Spleen (tissue), 11 donors: Measurements from ENCODE around the gene CCL22. TPM values are rescaled to one million over a fixed set of nuclear protein-coding genes. Genes with fewer than 3 reads are reported as not detected.

Experiments
- DNase-seq: peaks from one replicate; pipeline ENCODE4 v3.0.0-alpha.2; 2020
- H3K27ac ChIP-seq, 8 donors: fragments of 200-600 bp; sonication (generic) in 7 of 8; 1 replicate in 4 of 8; 2 replicates in 4 of 8; pipeline versions ENCODE4 v1.5.0 to v1.8.0; 2016 to 2021; ENCODE audit warnings: inconsistent platforms in 4 of 8, mild to moderate bottlenecking in 4 of 8, moderate library complexity in 1 of 8
- H3K27me3 ChIP-seq, 7 donors: fragments of 200-600 bp; sonication (generic) in 6 of 7; replicated peaks in 1 of 7; 1 replicate in 4 of 7; 2 replicates in 3 of 7; pipeline versions ENCODE4 v1.5.0 to v1.8.0; 2016 to 2021; ENCODE audit warnings: inconsistent platforms in 3 of 7, mild to moderate bottlenecking in 1 of 7
- H3K36me3 ChIP-seq, 6 donors: fragments of 200-600 bp; sonication (generic) in 5 of 6; 1 replicate in 4 of 6; 2 replicates in 2 of 6; pipeline versions ENCODE4 v1.5.0 to v1.8.0; 2016 to 2021; ENCODE audit warnings: inconsistent platforms in 2 of 6
- H3K4me1 ChIP-seq, 6 donors: fragments of 200-600 bp; sonication (generic) in 5 of 6; 1 replicate in 3 of 6; 2 replicates in 3 of 6; pipeline versions ENCODE4 v1.5.0 to v1.8.0; 2016 to 2021; ENCODE audit warnings: inconsistent platforms in 3 of 6
- H3K4me3 ChIP-seq, 8 donors: fragments of 200-600 bp; sonication (generic) in 7 of 8; 1 replicate in 4 of 8; 2 replicates in 4 of 8; pipeline versions ENCODE4 v1.5.0 to v1.8.0; 2016 to 2021; ENCODE audit warnings: inconsistent platforms in 4 of 8, mild to moderate bottlenecking in 4 of 8, moderate library complexity in 2 of 8
- H3K9me3 ChIP-seq, 8 donors: fragments of 200-600 bp; sonication (generic) in 7 of 8; 1 replicate in 4 of 8; 2 replicates in 4 of 8; pipeline versions ENCODE4 v1.5.0 to v1.8.0; 2016 to 2021; ENCODE audit warnings: inconsistent platforms in 4 of 8
- POLR2A ChIP-seq, 3 donors: fragments of 450-650 bp; IDR thresholded peaks; one replicate each; pipeline ENCODE4 v1.5.1; 2017; ENCODE audit warnings: antibody characterized with exemption in 3 of 3, mild to moderate bottlenecking in 1 of 3
- POLR2AphosphoS5 ChIP-seq, 3 donors: sonication (generic); formaldehyde crosslinking; IDR thresholded peaks; one replicate each; pipeline ENCODE4 v1.5.1; 2017; ENCODE audit warnings: antibody characterized with exemption in 3 of 3
- WGBS, 5 donors: extraction: QIAGEN DNeasy Blood & Tissue Kit in 3 of 5; methylation state at CpG; one replicate each; pipeline versions ENCODE4 v1.1.5 to v1.1.7; 2013 to 2018; 5-methylcytosine and 5-hydroxymethylcytosine counted together
- intact Hi-C: fragments of 100-400 bp; cut with DNase I; formaldehyde crosslinking; loops from one replicate; pipeline ENCODE4 v1.15.0; 2023; ENCODE audit warnings: low total_unique reads
- polyA plus RNA-seq, 3 donors: library from polyadenylated mRNA; stranded (reverse); fragments of 200-250 nt; gene quantifications; one replicate each; pipeline ENCODE4 v1.2.1, GENCODE V29; 2013
- total RNA-seq, 7 donors: library from RNA; depleted of rRNA in 3 of 7; stranded (reverse); fragments of >200 nt in 3 of 7; fragmentation: NEBNext Ultra II Directional in 4 of 7; extraction: Animal tissue kit (Norgen Biotek cat#: 25700) in 4 of 7; gene quantifications; one replicate each; pipeline versions ENCODE4 v1.1.0 to v1.2.1, GENCODE V29; 2016 to 2021
- TF ChIP-seq, protein P1 (sequence below), 11 experiments: fragments of 200-600 bp in 7 of 11; fragments of 450-650 bp in 4 of 11; sonication (generic) in 4 of 11; IDR thresholded peaks in 8 of 11; conservative IDR thresholded peaks in 3 of 11; 1 replicate in 7 of 11; 2 replicates in 4 of 11; pipeline versions ENCODE4 v1.4.0 to v1.8.0; 2016 to 2021; ENCODE audit warnings: antibody characterized with exemption in 11 of 11, inconsistent platforms in 4 of 11, mild to moderate bottlenecking in 1 of 11
- donor health status: healthy with polysubstance abuse.
- donor health status: DM: no; HTN: no; CAD: no; lungs with moderate emphysema.
- donor health status: DM: no; HTN: no; CAD: no.
- donor health status: Bipolar disorder and iron deficiency.
- donor health status: healthy.
- donor health status: DM: no; HTN: no; CAD: no.
- donor health status: DM: yes; HTN: yes; CAD: no.

Gene CCL22
- total and polyA plus RNA-seq, 10 donors: 0.51 to 6.9 (median 1.7) TPM

DNA sequence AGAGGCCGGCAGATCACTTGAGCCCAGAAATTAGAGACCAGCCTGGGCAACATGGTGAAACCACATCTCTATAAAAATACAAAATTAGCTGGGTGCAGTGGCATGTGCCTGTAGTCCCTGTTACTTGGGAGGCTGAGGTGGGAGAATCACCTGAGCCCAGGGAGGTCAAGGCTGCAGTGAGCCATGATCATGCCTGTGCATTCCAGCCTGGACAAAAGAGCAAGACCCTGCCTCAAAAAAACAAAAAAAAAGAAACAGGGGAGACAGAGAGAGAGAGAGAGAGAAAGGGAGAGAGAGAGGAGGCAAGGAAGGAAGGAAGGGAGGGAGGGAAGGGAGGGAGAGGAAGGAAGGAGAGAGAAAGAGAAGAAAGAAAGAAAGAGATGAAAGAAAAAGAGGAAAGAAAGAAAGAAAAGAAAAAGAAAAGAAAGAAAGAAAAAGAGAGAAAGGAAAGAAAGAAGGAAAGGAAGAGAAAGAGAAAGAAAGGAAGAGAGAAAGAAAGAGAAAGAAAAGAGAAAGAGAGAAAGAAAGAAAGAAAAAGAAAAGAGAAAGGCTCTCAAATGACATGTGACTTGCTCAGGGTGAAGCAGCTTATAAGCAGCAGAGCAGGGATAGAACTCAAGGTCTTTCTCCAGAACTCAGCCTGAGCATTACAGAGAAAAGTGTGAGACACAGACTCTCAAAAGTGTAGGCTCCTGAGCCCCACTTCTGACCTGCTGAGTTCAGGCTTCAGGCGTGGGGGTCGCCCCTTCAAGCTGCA, 29.2 kb downstream of the CCL22 start:
- H3K4me1 ChIP-seq: peaks cover 0 to 18% (median 12%) of the 10 kb centered on the region in 6 donors
- intact Hi-C loops: no loop called here
- WGBS, 5 donors: 70 to 87% (median 85%) methylated on average over 3 of the region's 3 CpGs
- no peak overlapping the region for H3K4me3 ChIP-seq
- H3K9me3 ChIP-seq: no peaks in the 10 kb centered on the region
- no peaks in the 10 kb centered on the region for H3K36me3 ChIP-seq
- DNase-seq: no peak
- H3K27me3 ChIP-seq: no peaks in the 10 kb centered on the region
- no peak overlapping the region for H3K27ac ChIP-seq
- TF ChIP-seq, protein P1, sequence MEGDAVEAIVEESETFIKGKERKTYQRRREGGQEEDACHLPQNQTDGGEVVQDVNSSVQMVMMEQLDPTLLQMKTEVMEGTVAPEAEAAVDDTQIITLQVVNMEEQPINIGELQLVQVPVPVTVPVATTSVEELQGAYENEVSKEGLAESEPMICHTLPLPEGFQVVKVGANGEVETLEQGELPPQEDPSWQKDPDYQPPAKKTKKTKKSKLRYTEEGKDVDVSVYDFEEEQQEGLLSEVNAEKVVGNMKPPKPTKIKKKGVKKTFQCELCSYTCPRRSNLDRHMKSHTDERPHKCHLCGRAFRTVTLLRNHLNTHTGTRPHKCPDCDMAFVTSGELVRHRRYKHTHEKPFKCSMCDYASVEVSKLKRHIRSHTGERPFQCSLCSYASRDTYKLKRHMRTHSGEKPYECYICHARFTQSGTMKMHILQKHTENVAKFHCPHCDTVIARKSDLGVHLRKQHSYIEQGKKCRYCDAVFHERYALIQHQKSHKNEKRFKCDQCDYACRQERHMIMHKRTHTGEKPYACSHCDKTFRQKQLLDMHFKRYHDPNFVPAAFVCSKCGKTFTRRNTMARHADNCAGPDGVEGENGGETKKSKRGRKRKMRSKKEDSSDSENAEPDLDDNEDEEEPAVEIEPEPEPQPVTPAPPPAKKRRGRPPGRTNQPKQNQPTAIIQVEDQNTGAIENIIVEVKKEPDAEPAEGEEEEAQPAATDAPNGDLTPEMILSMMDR (IDR thresholded peaks at IDR 0.05 in 8 of 11, conservative IDR thresholded peaks at IDR 0.05 in 3 of 11): no peak
- no peak for TF ChIP-seq POLR2AphosphoS5 (IDR thresholded peaks at IDR 0.05)
- no peak for TF ChIP-seq POLR2A (IDR thresholded peaks at IDR 0.05)

DNA sequence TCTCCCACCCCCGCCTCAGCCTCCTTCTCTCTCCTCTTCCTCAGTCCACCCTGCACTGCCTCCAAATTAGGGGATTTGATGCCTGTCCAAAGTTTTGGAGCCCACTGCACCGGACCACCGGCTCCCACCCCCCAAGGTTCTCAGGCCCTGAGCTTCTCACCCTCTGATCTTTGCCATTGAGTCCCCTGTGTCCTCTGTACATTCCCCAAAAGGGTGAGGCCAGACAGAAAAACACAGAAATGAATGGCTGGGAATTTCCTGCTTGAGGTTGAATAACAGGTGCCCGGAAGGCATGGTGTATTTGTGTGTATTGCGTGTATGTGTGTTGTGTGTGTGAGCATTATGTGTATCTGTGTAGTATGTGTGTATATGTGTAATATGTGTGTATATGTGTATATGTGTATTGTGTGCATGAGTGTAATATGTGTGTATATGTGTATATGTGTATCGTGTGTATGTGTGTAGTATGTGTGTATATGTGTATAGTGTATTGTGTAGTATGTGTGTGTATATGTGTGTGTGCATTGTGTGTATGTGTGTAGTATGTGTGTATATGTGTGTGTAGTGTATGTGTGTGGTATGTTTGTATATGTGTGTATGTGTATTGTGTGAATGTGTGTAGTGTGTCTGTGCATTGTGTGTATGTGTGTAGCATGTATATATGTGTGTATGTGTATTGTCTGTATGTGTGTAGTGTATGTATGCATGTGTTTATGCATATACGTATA, 29.9 kb downstream of the CCL22 start:
- Histone ChIP-seq H3K27me3 (no peaks in the 10 kb centered on the region), H3K9me3 (no peaks in the 10 kb centered on the region), H3K4me3 (no peak overlapping the region), H3K4me1 (peaks cover 0 to 18% (median 12%) of the 10 kb centered on the region in 6 donors), H3K36me3 (no peaks in the 10 kb centered on the region), H3K27ac (no peak overlapping the region)
- DNase-seq: peak; percentile 33
- WGBS, 5 donors: 65 to 85% (median 74%) methylated on average over 7 of the region's 7 CpGs
- intact Hi-C loops: no loop called here
- TF ChIP-seq POLR2AphosphoS5 (IDR thresholded peaks at IDR 0.05) (no peak), POLR2A (IDR thresholded peaks at IDR 0.05) (no peak)
- TF ChIP-seq, protein P1 (IDR thresholded peaks at IDR 0.05 in 8 of 11, conservative IDR thresholded peaks at IDR 0.05 in 3 of 11): no peak

DNA sequence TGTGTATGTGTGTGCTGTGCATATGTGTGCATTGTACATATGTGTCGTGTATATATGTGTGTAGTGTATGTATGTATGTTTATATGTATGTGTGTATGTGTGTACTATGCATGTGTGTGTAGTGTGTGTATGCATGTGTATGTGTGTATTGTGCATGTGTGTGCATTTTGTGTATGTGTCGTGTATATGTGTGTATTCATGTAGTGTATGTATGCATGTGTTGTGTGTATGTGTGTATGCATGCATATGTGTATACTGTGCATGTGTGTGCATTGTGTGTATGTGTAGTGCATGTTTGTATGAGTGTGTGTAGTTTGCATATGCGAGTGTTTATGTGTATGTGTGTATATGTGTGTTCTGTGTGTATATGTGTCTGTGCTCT, 30.5 kb downstream of the CCL22 start:
- H3K27ac ChIP-seq: no peak overlapping the region
- WGBS, 5 donors: 90 to 96% (median 94%) methylated on average over 3 of the region's 3 CpGs
- DNase-seq: no peak
- H3K9me3 ChIP-seq: no peaks in the 10 kb centered on the region
- intact Hi-C loops: no loop called here
- no peaks in the 10 kb centered on the region for H3K27me3 ChIP-seq
- no peak overlapping the region for H3K4me3 ChIP-seq
- H3K36me3 ChIP-seq: no peaks in the 10 kb centered on the region
- TF ChIP-seq, protein P1 (IDR thresholded peaks at IDR 0.05 in 8 of 11, conservative IDR thresholded peaks at IDR 0.05 in 3 of 11): no peak
- TF ChIP-seq POLR2AphosphoS5 (IDR thresholded peaks at IDR 0.05): no peak
- TF ChIP-seq POLR2A (IDR thresholded peaks at IDR 0.05): no peak
- H3K4me1 ChIP-seq: peaks cover 0 to 13% (median 7%) of the 10 kb centered on the region in 6 donors

DNA sequence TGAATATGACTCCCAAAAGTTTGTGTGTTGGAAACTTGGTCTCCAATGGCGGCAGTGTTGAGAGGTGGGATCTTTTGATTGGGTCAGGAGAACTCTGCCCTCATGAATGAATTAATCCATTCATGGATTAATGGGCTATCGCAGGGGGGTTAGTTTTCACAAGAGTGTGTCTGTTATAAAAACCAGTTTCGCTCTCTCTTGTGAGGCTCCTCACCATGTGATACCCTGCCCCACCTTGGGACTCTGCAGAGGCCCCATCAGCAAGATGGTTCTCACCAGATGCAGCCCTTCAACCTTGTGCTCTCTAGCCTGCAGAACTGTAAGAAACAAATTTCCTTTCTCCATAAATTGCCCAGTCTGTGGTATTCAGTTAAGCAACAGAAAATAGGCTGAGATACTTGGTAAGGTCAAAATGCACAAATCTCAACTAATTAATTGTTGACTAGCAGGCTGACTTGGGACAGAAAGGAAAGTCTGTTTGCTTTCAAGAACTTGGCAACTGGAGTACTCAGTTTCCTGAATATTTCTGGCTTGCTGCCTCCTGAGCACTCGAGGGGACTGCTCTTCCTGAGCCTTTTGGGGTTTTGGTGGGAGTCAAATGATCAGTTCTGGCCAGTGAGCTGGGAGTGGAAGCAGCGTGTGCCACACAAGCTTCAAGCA, 32.2 kb downstream of the CCL22 start:
- Histone ChIP-seq H3K36me3 (no peaks in the 10 kb centered on the region), H3K27ac (no peak overlapping the region), H3K4me1 (no peaks in the 10 kb centered on the region), H3K4me3 (no peak overlapping the region), H3K27me3 (no peaks in the 10 kb centered on the region), H3K9me3 (no peaks in the 10 kb centered on the region)
- TF ChIP-seq POLR2A (IDR thresholded peaks at IDR 0.05) (no peak), POLR2AphosphoS5 (IDR thresholded peaks at IDR 0.05) (no peak)
- TF ChIP-seq, protein P1 (IDR thresholded peaks at IDR 0.05 in 8 of 11, conservative IDR thresholded peaks at IDR 0.05 in 3 of 11): no peak
- DNase-seq: peak; percentile 20
- intact Hi-C loops: no loop called here
- 62 to 70% (median 66%) methylated on average over 5 of the region's 5 CpGs for WGBS, 5 donors
